Activated naive CD4-positive, alpha-beta T cell treated with anti-CD3 and anti-CD28 coated beads, Interleukin-2, amount 10 ng/mL, durations not matched to agents 7 days and 5 days (primary cell): Measurements from ENCODE around the gene STK38L.

Source experiments
- CTCF ChIA-PET: fragments of 350-600 bp; sonication (Branson Sonifier 250); formaldehyde crosslinking; loops from one replicate; lab custom pipeline; 2021; ENCODE audit warnings: antibody characterized with exemption; lab: Charles Lee
- DNase-seq: peaks from one replicate; pipeline ENCODE4 v3.0.0-alpha.2; 2020
- H3K27ac Mint-ChIP-seq: one replicate; pipeline ENCODE4 v1.8.0; 2021; ENCODE audit warnings: mild to moderate bottlenecking, moderate library complexity, mixed read lengths
- H3K27me3 Mint-ChIP-seq: one replicate; pipeline ENCODE4 v1.8.0; 2021; ENCODE audit warnings: mild to moderate bottlenecking, mixed read lengths
- H3K36me3 Mint-ChIP-seq: one replicate; pipeline ENCODE4 v1.8.0; 2021; ENCODE audit warnings: mixed read lengths
- H3K4me1 Mint-ChIP-seq: one replicate; pipeline ENCODE4 v1.8.0; 2021; ENCODE audit warnings: mixed read lengths
- H3K4me3 Mint-ChIP-seq: one replicate; pipeline ENCODE4 v1.8.0; 2021; ENCODE audit warnings: mild to moderate bottlenecking, moderate library complexity, mixed read lengths
- H3K9me3 Mint-ChIP-seq: one replicate; pipeline ENCODE4 v1.8.0; 2021; ENCODE audit warnings: mixed read lengths

The STK38L gene

DNA sequence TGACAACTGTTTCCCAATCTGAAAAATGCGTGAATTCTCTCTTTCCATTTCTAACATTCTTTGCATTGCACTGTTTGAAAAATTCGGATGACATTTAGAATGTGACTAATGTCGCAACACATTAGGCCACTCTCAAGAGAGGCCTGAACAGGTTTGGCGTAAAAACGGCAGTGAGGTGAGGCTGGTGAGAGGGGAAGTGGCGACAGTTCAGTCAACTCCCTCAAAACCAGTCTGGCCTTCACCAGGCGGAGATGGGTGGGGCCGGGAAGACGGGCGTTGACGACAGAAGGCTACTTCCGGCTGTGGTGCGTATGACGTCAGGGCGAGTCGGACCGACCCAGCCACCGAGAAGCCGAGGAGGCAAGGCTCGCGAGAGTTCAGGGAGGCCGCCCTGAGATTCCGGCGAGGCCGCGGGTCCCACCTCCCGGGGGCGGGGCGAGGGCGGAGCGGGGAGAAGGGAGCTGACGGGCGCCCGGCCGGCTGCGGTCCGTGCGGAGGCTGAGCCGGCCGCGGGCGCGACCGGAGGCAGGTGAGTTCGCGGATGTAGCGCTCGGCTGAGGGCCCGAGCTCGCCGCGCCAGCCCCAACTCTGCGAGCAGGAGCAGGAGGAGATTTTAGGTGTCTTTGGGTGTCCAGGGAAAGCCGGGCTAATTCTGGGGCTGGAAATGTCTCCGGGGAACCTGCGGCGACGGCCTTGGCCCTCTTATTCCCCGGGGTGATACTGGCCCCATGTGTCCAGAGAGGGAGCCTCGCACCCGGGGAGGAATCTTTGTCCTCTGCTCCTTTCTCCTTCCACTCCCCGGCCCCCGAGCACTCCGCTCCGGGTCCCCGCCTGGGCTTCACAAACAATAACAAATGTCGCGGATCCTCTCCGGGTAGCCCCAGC is at the start of gene STK38L:
Gene STK38L (plus strand): TSS at position 483 of the 885 bp plus-strand sequence. CDS start 53,435 bp downstream, outside the sequence.
- Mint-ChIP-seq H3K9me3 (peaks cover 5% of the 10 kb centered on the region), H3K4me1 (peaks cover 45% of the 10 kb centered on the region), H3K27me3 (no peaks in the 10 kb centered on the region), H3K36me3 (peaks cover 14% of the 10 kb centered on the region), H3K4me3 (peak within 1 kb of the TSS; percentile 100), H3K27ac (peak within 1 kb of the TSS; percentile 97)
- CTCF ChIA-PET = interaction anchor here (0.7 to 1.9 kb wide), 4 partner anchors 59 to 228 kb away, joined by 3 to 10 read pairs (median 5); no protein-coding TSS in a partner anchor
- peak; percentile 97 for DNase-seq

DNA sequence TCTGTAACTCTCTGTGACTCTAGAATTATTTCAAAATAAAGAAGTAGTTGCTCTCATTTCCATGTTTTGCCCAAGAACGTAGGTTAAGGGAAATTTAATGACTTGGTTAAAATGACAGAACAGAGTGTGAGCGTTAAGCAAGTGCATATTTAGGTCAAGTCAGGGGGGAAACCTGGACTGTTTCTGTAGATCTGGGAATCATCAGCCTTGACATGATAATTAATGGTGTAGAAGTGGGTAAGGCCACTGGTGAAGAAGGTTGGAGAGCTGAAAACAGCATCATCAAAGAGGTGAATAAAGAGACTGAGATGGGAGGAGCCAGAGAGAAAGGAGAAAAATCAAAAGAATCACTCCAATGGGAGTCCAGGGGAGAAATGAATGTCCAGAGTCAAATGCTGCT is 49.4 kb upstream of the STK38L start:
- H3K4me3 Mint-ChIP-seq = no peak overlapping the region
- H3K27ac Mint-ChIP-seq = no peak overlapping the region
- H3K4me1 Mint-ChIP-seq = no peaks in the 10 kb centered on the region
- CTCF ChIA-PET = no interaction called here
- peaks cover 4% of the 10 kb centered on the region for H3K27me3 Mint-ChIP-seq
- H3K36me3 Mint-ChIP-seq = no peaks in the 10 kb centered on the region
- no peaks in the 10 kb centered on the region for H3K9me3 Mint-ChIP-seq
- DNase-seq = no peak

DNA sequence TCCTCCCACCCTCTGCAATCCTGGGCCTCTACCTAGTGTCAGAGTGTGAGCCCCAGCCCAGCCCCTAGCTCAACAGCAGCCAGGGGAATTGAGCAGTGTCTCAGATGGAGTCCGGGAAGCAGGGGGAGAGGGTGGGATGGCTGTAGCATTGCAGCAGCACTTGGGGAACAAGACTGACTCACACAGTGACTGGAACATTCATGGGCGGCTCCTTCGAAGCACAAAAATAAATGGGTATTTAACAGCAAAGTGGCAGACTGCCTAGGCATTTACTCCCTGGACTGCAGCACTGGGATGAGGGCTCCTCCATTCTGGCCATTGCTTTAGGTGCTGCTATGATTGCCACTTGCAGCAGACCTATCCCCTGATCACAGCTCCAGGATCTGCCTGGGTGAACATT is 46.0 kb upstream of the STK38L start:
- DNase-seq = no peak
- Mint-ChIP-seq H3K9me3 (no peaks in the 10 kb centered on the region), H3K4me1 (no peaks in the 10 kb centered on the region), H3K4me3 (no peak overlapping the region), H3K27me3 (peaks cover 3% of the 10 kb centered on the region), H3K36me3 (no peaks in the 10 kb centered on the region), H3K27ac (no peak overlapping the region)
- CTCF ChIA-PET = no interaction called here

DNA sequence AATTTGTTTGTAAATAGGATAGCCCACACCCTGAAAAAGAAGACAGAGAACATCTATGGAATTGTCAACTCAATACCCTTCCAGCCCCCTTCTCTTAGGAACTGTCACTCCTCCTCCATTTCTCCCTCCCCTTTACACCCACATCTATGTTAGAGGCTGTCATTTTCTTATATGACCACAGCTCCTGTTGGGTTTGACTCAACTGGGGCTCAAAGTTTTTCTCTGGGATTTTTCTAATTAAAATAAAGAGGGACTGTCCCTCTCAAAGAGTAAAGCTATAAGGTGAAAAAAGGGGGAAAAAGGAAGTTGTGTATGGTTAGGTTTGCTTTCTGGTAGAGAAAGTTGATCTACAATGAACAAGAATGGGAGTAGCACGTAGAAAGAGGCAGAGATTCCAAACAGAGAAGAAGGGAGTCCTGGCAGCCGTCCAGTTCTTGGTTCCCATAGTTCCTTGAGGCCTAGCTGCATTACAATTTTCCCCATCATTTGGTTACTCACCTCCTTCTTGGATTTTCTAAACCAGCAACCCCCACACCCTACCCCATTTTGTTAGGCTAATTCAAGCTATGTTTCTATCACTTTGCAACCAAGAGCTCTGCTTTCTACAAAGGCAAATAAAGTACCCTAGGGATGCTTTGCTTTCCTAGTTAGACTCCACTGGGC is 44.3 kb upstream of the STK38L start:
- Mint-ChIP-seq H3K9me3 (no peaks in the 10 kb centered on the region), H3K4me3 (no peak overlapping the region), H3K36me3 (no peaks in the 10 kb centered on the region), H3K27ac (no peak overlapping the region), H3K4me1 (no peaks in the 10 kb centered on the region), H3K27me3 (peaks cover 7% of the 10 kb centered on the region)
- no peak for DNase-seq
- CTCF ChIA-PET = no interaction called here

DNA sequence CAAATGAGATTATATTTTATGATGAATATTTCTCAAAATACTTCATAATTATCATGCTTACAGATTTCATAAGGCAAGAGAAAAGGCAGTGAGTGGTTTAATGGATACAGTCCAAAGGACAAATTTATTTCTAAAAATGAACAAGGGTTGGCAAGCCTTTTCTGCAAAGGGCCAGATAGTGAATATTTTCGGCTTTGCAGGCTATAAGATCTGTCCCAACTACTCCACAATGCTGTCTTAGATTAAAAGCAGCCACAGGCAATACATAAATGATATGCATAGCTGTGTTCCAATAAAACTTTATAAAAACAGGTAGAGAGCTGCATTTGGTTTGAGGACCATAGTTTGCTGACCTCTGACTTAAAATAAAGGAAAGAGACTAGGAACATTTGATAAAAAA is 42.9 kb upstream of the STK38L start:
- no peaks in the 10 kb centered on the region for H3K36me3 Mint-ChIP-seq
- CTCF ChIA-PET = interaction anchor here (0.6 kb wide), 1 partner anchor 432 kb away, joined by 3 read pairs; no protein-coding TSS in a partner anchor
- H3K4me3 Mint-ChIP-seq = no peak overlapping the region
- H3K27ac Mint-ChIP-seq = no peak overlapping the region
- H3K4me1 Mint-ChIP-seq = no peaks in the 10 kb centered on the region
- H3K27me3 Mint-ChIP-seq = peaks cover 7% of the 10 kb centered on the region
- H3K9me3 Mint-ChIP-seq = no peaks in the 10 kb centered on the region
- DNase-seq = no peak

DNA sequence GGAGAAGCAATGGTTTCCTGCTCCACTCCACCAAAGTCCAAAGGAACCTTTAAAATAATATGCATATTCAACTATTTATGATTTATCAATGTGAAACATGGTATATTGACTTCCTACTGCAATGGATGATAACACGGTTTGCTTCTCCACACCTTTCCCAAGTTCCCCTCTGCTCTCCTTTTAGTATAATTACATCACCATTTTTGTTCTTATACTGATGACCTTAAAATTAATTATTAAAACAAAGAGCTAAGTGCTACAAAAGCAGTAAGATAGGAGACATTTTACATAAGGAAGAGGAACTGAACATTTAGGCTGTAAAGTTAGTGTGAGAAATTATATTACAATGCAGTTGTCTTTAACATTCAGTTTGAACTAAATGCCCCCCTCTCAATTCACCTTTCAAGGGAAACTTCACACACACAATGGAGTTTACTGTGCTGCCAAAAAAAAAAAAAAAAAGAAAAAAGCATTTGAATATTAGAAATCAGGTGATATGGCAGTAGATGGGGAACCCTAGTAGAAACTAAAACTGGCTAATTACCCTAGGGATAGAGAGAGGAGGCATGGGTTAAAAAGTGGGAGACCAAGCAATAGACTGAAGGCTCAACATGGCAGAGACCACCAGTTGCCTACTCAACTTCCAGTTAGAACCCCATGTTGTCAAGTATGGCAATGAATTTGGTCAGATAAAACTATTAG is 37.1 kb upstream of the STK38L start:
- CTCF ChIA-PET = no interaction called here
- H3K4me3 Mint-ChIP-seq = no peak overlapping the region
- H3K9me3 Mint-ChIP-seq = peaks cover 2% of the 10 kb centered on the region
- no peak overlapping the region for H3K27ac Mint-ChIP-seq
- H3K27me3 Mint-ChIP-seq = peaks cover 5% of the 10 kb centered on the region
- H3K36me3 Mint-ChIP-seq = peaks cover 1% of the 10 kb centered on the region
- H3K4me1 Mint-ChIP-seq = no peaks in the 10 kb centered on the region
- no peak for DNase-seq

DNA sequence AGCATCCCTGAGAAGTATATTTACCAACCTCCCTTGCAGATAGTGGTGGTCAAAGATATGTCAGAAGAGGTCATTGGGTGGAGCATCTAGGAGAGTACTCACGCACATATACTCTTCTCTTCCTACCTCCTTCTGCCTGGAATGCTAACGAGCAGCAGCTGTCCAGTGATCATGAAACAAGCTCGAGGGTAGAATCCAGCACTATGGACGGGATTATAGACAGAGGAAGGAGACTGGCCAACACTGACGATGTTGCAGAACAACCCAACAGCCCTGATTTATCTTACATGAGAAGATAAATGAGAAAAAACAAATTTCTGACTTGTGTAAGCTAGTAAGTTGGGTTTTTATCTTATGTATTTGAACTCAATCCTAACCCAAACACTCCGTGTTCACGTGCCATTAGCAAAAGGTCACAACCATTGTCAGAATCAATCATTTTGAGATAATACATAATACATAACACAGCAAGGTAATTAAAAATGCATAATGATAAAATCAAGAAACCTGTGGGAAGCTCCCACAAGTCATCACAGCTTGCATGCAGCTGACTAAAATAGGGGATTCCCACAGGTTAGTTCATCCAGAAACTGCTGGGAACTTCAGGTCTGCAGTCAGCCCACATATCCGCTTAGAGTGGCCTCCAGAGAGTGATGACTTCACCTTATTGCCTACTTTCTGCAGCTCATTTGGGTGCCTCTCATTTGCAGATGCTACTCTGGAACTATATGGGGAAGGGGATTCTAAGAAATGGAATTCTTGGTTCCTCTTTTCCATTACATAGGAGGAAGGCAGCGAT is 36.3 kb upstream of the STK38L start:
- no peak overlapping the region for H3K4me3 Mint-ChIP-seq
- no peaks in the 10 kb centered on the region for H3K4me1 Mint-ChIP-seq
- peaks cover 4% of the 10 kb centered on the region for H3K27me3 Mint-ChIP-seq
- H3K36me3 Mint-ChIP-seq = peaks cover 1% of the 10 kb centered on the region
- CTCF ChIA-PET = no interaction called here
- H3K9me3 Mint-ChIP-seq = peaks cover 2% of the 10 kb centered on the region
- H3K27ac Mint-ChIP-seq = no peak overlapping the region
- DNase-seq = no peak

DNA sequence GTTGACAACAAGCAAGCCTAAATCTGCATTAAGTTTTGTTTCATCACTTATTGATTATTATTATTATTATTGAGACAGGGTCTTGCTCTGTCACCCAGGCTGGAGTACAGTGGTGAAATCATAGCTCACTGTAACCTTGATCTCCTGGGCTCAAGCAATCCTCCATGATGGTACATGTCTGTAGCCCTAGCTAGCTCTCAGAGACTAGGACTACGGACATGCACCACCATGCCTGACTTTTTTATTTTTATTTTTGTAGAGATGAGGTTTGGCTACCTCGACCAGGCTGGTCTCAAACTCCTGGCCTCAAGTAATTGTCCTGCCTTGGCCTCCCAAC is 35.7 kb upstream of the STK38L start:
- Mint-ChIP-seq H3K27ac (no peak overlapping the region), H3K27me3 (peaks cover 4% of the 10 kb centered on the region), H3K36me3 (peaks cover 1% of the 10 kb centered on the region), H3K4me3 (no peak overlapping the region), H3K4me1 (no peaks in the 10 kb centered on the region), H3K9me3 (peaks cover 2% of the 10 kb centered on the region)
- CTCF ChIA-PET = no interaction called here
- DNase-seq = no peak

DNA sequence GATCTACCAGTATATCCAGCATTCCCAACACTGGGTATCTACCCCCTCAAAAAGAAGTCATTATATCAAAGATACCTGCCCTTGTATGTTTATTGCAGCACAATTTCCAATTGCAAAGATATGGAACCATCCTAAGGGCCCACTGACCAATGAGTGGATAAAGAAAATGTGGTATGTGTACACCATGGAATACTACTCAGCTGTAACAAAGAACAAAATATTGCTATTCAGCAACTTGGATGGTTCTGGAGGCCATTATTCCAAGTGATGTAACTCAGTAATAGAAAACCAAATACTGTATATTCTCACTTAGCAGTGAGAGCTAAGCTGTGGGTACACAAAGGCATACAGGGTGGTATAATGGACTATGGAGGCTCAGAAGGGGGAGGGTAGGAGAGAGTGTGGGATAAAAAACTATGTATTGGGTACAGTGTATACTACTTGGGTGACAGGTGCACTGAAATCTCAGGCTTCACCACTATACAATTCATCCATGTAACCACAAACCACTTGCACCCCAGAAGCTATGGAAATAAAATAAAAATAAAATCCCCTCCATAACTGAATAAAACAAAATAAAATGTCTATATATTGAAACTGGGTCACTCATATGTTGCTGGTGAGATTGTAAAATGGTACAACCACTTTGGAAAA is 34.7 kb upstream of the STK38L start:
- CTCF ChIA-PET = no interaction called here
- Mint-ChIP-seq H3K27me3 (no peaks in the 10 kb centered on the region), H3K27ac (no peak overlapping the region), H3K9me3 (peaks cover 2% of the 10 kb centered on the region), H3K36me3 (peaks cover 1% of the 10 kb centered on the region), H3K4me1 (no peaks in the 10 kb centered on the region), H3K4me3 (no peak overlapping the region)
- DNase-seq = no peak

DNA sequence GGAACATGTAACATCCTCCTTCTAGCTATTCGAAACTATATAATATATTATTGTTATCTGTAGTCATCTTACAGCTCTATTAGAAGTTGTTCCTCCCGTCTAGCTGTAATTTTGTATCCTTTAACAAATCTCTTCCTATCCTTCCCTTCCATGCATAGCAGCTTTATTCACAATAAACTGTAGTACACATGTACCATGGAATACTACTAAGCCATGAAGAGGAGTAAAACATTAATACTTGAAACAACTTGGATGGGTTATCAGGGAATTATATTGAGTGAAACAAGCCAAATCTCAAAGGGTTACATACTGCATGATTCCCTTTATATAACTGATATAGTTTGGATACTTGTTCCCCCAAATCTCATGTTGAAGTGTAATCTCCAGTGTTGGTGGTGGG is 33.9 kb upstream of the STK38L start:
- no peaks in the 10 kb centered on the region for H3K4me1 Mint-ChIP-seq
- H3K9me3 Mint-ChIP-seq = peaks cover 2% of the 10 kb centered on the region
- DNase-seq = no peak
- H3K4me3 Mint-ChIP-seq = no peak overlapping the region
- H3K27ac Mint-ChIP-seq = no peak overlapping the region
- CTCF ChIA-PET = no interaction called here
- H3K27me3 Mint-ChIP-seq = no peaks in the 10 kb centered on the region
- H3K36me3 Mint-ChIP-seq = peaks cover 1% of the 10 kb centered on the region

DNA sequence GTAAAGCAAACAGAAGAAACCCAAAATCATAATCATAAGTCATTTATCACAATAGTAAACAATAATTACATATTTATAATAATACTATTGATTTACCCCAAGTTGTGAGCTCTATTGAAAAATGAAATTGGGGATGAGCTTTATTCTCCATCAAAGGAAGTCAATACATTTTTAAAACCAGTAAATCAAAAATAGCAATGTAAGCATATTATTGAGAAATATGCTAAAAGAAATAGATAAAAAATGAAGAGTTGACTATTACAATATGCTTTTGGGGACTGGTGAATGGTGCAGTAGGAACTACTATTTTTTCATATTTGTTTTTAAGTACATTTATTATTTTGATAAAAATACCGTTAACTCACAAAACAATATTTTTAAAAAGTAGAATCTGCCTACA is 31.2 kb upstream of the STK38L start:
- CTCF ChIA-PET = no interaction called here
- no peak overlapping the region for H3K4me3 Mint-ChIP-seq

DNA sequence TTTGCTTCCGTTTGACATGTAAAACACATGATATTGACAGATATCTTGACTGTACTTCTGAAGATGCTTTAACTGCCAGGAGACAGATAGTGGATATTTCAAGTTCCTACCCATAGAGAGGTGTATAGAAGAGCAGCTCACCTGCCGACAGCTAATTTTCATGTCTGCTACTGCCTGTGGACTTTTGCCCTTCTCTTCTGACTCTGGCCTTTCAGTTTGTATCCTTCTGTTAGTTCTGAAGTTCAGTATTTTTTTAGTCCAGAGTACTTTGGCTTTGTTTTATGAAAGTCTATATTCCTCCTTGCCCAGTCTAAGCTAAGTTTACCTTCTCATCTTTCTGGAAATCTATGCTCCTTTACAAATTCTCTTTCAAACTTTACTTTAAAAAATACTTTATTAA is 30.8 kb upstream of the STK38L start:
- CTCF ChIA-PET = no interaction called here
- Mint-ChIP-seq H3K27ac (no peak overlapping the region), H3K27me3 (no peaks in the 10 kb centered on the region), H3K36me3 (peaks cover 1% of the 10 kb centered on the region), H3K9me3 (peaks cover 2% of the 10 kb centered on the region), H3K4me1 (no peaks in the 10 kb centered on the region), H3K4me3 (no peak overlapping the region)
- no peak for DNase-seq

More for the DNA sequence above, 31.2 kb upstream of the STK38L start:
- peaks cover 2% of the 10 kb centered on the region for H3K9me3 Mint-ChIP-seq
- H3K27ac Mint-ChIP-seq = no peak overlapping the region
- no peak for DNase-seq
- H3K27me3 Mint-ChIP-seq = no peaks in the 10 kb centered on the region
- peaks cover 1% of the 10 kb centered on the region for H3K36me3 Mint-ChIP-seq
- H3K4me1 Mint-ChIP-seq = no peaks in the 10 kb centered on the region
